ENCODE measurements around the gene NALCN. TPM values are rescaled to one million over a fixed set of nuclear protein-coding genes. Genes with fewer than 3 reads are reported as not detected.

NALCN gene
- total and polyA plus RNA-seq, 12 donors, result 1.4 to 8.3 (median 3.1) TPM

DNA sequence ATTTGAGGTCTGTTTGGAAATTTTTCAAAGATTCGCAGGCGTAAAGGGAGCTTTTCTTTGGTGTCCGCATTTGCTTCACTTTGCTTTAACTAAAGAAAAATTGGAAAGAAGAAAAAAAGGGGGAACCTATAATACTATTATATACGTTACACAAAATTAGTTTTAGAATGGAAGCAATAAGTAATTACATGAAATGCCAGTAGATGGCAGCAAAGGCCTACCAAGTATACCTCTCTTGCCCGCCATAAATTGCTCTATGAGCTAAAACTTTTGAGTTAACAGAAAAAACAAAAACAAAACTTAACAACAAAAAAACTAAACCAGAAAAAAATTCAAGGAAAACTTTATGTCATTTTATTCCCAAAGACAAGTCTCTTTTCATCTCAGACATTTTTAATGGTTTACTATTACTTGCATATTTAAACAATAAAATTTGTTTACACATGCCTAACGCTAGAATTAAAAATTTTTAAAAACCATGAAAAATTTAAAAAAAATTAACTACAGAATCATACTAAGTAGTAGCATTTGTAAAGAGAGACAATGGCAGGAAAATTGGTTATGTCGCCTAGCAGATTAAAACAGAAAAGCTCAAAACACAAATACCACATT lies 271.4 kb downstream of the NALCN start:
- WGBS, 4 donors, result 29% methylated on average over 7 of the region's 7 CpGs
- Histone ChIP-seq H3K36me3 (replicated peaks in 1 of 2) (no peaks in the 10 kb centered on the region), H3K9me3 (replicated peaks in 1 of 3) (no peaks in the 10 kb centered on the region), H3K27ac (no peak overlapping the region), H3K27me3 (no peaks in the 10 kb centered on the region), H3K4me3 (no peak overlapping the region), H3K4me1 (replicated peaks in 1 of 2) (no peaks in the 10 kb centered on the region)
- TF ChIP-seq CTCF (IDR thresholded peaks at IDR 0.05) (peak; percentile 56 to 80 (median 70)), POLR2A (IDR thresholded peaks at IDR 0.05) (no peak)
- DNase-seq, result peak in 1 of 7 donors; percentile 28
- intact Hi-C loops (cut with DNase I), result loop anchor here in 1 of 2 donors (10.0 kb wide), 2 partner anchors 310 to 610 kb away; partner anchors contain the start of gene ITGBL1

DNA sequence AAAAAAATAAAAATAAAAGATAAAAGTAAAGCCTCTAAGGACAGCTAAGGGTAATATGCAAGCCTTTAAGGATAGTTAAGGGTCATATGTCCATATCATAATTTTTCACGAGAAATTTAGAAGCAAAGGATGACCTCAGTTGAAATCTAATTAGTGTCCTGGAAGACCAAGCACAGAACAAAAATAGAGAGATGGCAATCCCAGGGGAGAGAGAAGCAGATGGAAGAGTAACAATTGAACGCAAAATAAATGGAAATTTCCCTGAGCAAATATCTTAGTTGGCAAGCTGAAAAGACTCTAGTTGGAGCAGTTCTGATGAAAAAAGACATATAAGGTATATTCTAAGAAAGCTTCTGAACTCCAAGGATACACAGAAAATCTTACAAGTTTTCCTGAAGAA lies 275.4 kb downstream of the NALCN start:
- Histone ChIP-seq H3K27me3 (peaks cover 2% of the 10 kb centered on the region), H3K4me3 (no peak overlapping the region)
- intact Hi-C loops (cut with DNase I), result loop anchor here in 1 of 2 donors (10.0 kb wide), 2 partner anchors 314 to 614 kb away; partner anchors contain the start of gene ITGBL1

GRCh38 chr13:101140087-101140770 lies 276.1 kb downstream of the NALCN start:
- 78 to 92% (median 86%) methylated on average over 9 of the region's 9 CpGs for WGBS, 4 donors
- no peaks in the 10 kb centered on the region for H3K9me3 ChIP-seq (replicated peaks in 1 of 3)
- intact Hi-C loops (cut with DNase I), result loop anchor here in 1 of 2 donors (10.0 kb wide), 2 partner anchors 315 to 615 kb away; partner anchors contain the start of gene ITGBL1
- H3K4me1 ChIP-seq (replicated peaks in 1 of 2), result no peaks in the 10 kb centered on the region
- TF ChIP-seq POLR2A (IDR thresholded peaks at IDR 0.05) (no peak), CTCF (IDR thresholded peaks at IDR 0.05) (no peak)
- no peak overlapping the region for H3K4me3 ChIP-seq
- H3K27me3 ChIP-seq, result peaks cover 2% of the 10 kb centered on the region
- no peaks in the 10 kb centered on the region for H3K36me3 ChIP-seq (replicated peaks in 1 of 2)
- H3K27ac ChIP-seq, result no peak overlapping the region
- DNase-seq, result no peak

More for the DNA sequence above, 275.4 kb downstream of the NALCN start:
- no peaks in the 10 kb centered on the region for H3K9me3 ChIP-seq (replicated peaks in 1 of 3)
- H3K27ac ChIP-seq, result no peak overlapping the region
- TF ChIP-seq POLR2A (IDR thresholded peaks at IDR 0.05) (no peak), CTCF (IDR thresholded peaks at IDR 0.05) (no peak)
- no peaks in the 10 kb centered on the region for H3K36me3 ChIP-seq (replicated peaks in 1 of 2)
- WGBS, 4 donors, result 69 to 80% (median 77%) methylated on average over 2 of the region's 2 CpGs
- H3K4me1 ChIP-seq (replicated peaks in 1 of 2), result no peaks in the 10 kb centered on the region
- no peak for DNase-seq

GRCh38 chr13:101139081-101139480 lies 277.2 kb downstream of the NALCN start:
- intact Hi-C loops (cut with DNase I), result no loop called here
- peaks cover 2% of the 10 kb centered on the region for H3K27me3 ChIP-seq
- no peaks in the 10 kb centered on the region for H3K4me1 ChIP-seq (replicated peaks in 1 of 2)
- no peaks in the 10 kb centered on the region for H3K9me3 ChIP-seq (replicated peaks in 1 of 3)
- H3K4me3 ChIP-seq, result no peak overlapping the region
- no peak for DNase-seq
- no peak overlapping the region for H3K27ac ChIP-seq
- H3K36me3 ChIP-seq (replicated peaks in 1 of 2), result no peaks in the 10 kb centered on the region
- no peak for TF ChIP-seq POLR2A (IDR thresholded peaks at IDR 0.05)
- TF ChIP-seq CTCF (IDR thresholded peaks at IDR 0.05), result no peak

All from adrenal gland (tissue), 12 donors.